OCI-LY3 (cell line): ENCODE results near the gene SPTBN4.

Experiments
- H2AFZ ChIP-seq: fragments of 200-600, 300-600 bp; shearing (Covaris generic); 2 replicates; pipeline ENCODE4 v1.6.0; 2014; ENCODE audit warnings: antibody characterized with exemption, low read depth, low read length
- H3K27ac ChIP-seq: fragments of 200-600, 300-600 bp; sonication (generic); 2 replicates; pipeline ENCODE4 v1.5.1; 2014; ENCODE audit warnings: mild to moderate bottlenecking, low read length, moderate library complexity, mixed read lengths
- H3K27me3 ChIP-seq: fragments of 200-600, 300-600 bp; sonication (generic); 2 replicates; pipeline ENCODE4 v1.6.1; 2014; ENCODE audit warnings: low read depth, low read length, mixed read lengths
- H3K36me3 ChIP-seq: fragments of 200-600, 300-600 bp; sonication (generic); replicated peaks from 2 replicates; pipeline ENCODE3; 2014; ENCODE audit warnings: low read depth, low read length, mixed read lengths
- H3K4me1 ChIP-seq: fragments of 300-600, 200-600 bp; sonication (generic); 2 replicates; pipeline ENCODE4 v1.6.1; 2014; ENCODE audit warnings: low read length, mixed read lengths
- H3K4me2 ChIP-seq: fragments of 200-600, 300-600 bp; sonication (generic); 2 replicates; pipeline ENCODE4 v1.6.1; 2014; ENCODE audit warnings: low read length, mixed read lengths
- H3K4me3 ChIP-seq: fragments of 300-600, 200-600 bp; sonication (generic); 2 replicates; pipeline ENCODE4 v1.5.1; 2014; ENCODE audit warnings: antibody characterized with exemption, mild to moderate bottlenecking, low read length, moderate library complexity
- H3K79me2 ChIP-seq: fragments of 300-600, 200-600 bp; shearing (Covaris generic); 2 replicates; pipeline ENCODE4 v1.6.1; 2014; ENCODE audit warnings: mild to moderate bottlenecking, low read length, mixed read lengths
- H3K9ac ChIP-seq: fragments of 300-600, 200-600 bp; shearing (Covaris generic); 2 replicates; pipeline ENCODE4 v1.6.0; 2014; ENCODE audit warnings: mild to moderate bottlenecking, low read length, moderate library complexity
- H3K9me3 ChIP-seq: fragments of 200-600, 300-600 bp; shearing (Covaris generic); 2 replicates; pipeline ENCODE4 v1.6.1; 2014; ENCODE audit warnings: low read length, mixed read lengths; ENCODE audit not compliant: insufficient read depth
- H4K20me1 ChIP-seq: fragments of 200-600, 300-600 bp; sonication (generic); 2 replicates; pipeline ENCODE4 v1.6.1; 2016; ENCODE audit warnings: low read length, mixed read lengths; ENCODE audit not compliant: insufficient read depth
- EZH2phosphoT487 ChIP-seq: fragments of 200-600 bp; shearing (Covaris generic); IDR thresholded peaks from 2 replicates; pipeline ENCODE4 v1.6.1; 2018; ENCODE audit warnings: antibody characterized with exemption, mixed run types, low read depth
- TF ChIP-seq, protein P1 (sequence below): fragments of 200-600, 300-600 bp; sonication (generic); IDR thresholded peaks from 2 replicates; pipeline ENCODE4 v1.5.1; 2014; ENCODE audit warnings: antibody characterized with exemption, low read length, low read depth

The SPTBN4 gene

DNA sequence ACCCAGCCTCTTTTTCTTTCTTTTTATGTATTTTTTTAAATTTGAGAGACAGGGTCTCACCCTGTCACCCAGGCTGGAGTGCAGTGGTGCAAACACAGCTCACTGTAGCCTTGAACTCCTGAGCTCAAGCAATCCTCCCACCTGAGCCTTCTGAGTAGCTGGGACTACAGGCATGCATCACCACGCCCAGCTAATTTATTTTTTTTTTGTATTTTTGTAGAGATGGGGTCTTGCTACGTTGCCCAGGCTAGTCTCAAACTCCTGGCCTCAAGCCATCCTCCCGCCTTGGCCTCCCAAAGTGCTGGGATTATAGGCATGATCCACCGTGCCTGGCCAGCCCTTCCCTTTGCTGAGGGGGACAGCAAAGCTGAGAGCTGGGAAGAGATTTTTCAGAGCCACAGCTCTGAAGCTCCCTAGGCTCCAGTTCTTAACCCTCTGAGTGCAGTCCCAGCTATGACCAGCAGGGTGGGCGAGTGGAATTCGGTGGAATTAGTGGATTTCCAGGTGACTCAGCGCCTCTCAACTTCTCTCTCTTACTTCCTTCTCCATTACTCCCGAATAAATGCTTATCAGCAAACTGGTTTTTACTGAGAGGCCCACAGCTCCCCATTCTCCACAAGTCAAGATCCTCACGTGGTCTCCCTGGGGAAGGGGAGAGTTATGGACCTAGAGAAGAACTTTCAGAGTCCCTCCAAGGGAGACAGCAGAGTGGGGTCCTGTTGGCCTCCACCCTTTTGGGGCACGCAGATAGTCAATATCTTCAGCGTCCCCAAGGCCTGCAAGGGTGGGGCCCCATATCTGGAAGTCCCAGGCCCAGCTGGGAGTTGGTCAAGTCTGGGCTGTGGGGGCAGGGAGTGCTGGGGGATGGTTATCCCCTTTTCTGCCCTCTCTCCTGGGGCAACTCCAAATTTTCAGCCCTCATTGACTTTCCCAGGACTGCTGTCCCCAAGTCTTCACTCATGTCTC, 2.5 kb upstream of the SPTBN4 start:
- Histone ChIP-seq H3K79me2 (no peaks in the 10 kb centered on the region), H3K9ac (peak overlapping the region; percentile 78; the same call in 1 of the 2 replicates), H3K27me3 (no peaks in the 10 kb centered on the region), H3K36me3 (no peaks in the 10 kb centered on the region), H3K4me2 (peak overlapping the region; percentile 80), H3K4me1 (peaks cover 33% of the 10 kb centered on the region), H3K9me3 (no peaks in the 10 kb centered on the region), H4K20me1 (no peaks in the 10 kb centered on the region), H3K27ac (no peak overlapping the region), H2AFZ (no peak overlapping the region), H3K4me3 (peak overlapping the region; percentile 87)
- TF ChIP-seq EZH2phosphoT487, result no peak
- TF ChIP-seq, protein P1, sequence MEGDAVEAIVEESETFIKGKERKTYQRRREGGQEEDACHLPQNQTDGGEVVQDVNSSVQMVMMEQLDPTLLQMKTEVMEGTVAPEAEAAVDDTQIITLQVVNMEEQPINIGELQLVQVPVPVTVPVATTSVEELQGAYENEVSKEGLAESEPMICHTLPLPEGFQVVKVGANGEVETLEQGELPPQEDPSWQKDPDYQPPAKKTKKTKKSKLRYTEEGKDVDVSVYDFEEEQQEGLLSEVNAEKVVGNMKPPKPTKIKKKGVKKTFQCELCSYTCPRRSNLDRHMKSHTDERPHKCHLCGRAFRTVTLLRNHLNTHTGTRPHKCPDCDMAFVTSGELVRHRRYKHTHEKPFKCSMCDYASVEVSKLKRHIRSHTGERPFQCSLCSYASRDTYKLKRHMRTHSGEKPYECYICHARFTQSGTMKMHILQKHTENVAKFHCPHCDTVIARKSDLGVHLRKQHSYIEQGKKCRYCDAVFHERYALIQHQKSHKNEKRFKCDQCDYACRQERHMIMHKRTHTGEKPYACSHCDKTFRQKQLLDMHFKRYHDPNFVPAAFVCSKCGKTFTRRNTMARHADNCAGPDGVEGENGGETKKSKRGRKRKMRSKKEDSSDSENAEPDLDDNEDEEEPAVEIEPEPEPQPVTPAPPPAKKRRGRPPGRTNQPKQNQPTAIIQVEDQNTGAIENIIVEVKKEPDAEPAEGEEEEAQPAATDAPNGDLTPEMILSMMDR, result peak; percentile 60

DNA sequence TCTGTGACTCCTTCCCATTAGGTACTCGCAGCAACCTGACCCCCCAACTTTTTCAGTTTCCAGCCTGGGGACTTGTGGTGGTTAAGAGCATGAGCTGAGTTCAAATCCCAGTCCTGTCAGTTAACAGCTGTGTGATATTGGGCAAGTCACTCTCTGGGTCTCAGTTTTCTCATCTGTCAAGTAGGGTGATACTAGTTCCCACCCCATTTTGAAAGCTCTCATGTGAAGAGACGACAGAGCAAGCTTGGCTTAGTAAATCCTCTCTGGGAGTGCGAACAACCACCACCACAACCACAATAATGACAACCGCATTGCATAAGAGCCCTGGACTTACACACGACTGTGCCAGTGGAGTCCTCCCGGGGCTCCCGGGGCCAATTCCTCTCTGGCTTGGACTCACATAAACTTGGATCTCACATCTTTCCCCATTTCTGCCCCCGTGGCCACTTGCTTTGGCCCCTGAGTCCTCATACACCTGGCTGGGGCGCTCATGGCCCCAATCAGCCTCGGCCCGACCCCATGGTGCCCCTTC, 1.7 kb upstream of the SPTBN4 start:
- H3K27ac ChIP-seq, result 0 out of 2 replicates have a peak overlapping the region, but pooled peaks have one; percentile 2
- no peaks in the 10 kb centered on the region for H3K9me3 ChIP-seq
- H3K4me1 ChIP-seq, result peaks cover 33% of the 10 kb centered on the region
- no peaks in the 10 kb centered on the region for H3K36me3 ChIP-seq
- peak overlapping the region; percentile 80 for H3K4me2 ChIP-seq
- peak overlapping the region; percentile 87 for H3K4me3 ChIP-seq
- no peaks in the 10 kb centered on the region for H3K79me2 ChIP-seq
- H3K9ac ChIP-seq, result peak overlapping the region; percentile 78
- H4K20me1 ChIP-seq, result no peaks in the 10 kb centered on the region
- H2AFZ ChIP-seq, result peak overlapping the region; percentile 80
- no peaks in the 10 kb centered on the region for H3K27me3 ChIP-seq
- TF ChIP-seq, protein P1, result no peak
- TF ChIP-seq EZH2phosphoT487, result no peak

DNA sequence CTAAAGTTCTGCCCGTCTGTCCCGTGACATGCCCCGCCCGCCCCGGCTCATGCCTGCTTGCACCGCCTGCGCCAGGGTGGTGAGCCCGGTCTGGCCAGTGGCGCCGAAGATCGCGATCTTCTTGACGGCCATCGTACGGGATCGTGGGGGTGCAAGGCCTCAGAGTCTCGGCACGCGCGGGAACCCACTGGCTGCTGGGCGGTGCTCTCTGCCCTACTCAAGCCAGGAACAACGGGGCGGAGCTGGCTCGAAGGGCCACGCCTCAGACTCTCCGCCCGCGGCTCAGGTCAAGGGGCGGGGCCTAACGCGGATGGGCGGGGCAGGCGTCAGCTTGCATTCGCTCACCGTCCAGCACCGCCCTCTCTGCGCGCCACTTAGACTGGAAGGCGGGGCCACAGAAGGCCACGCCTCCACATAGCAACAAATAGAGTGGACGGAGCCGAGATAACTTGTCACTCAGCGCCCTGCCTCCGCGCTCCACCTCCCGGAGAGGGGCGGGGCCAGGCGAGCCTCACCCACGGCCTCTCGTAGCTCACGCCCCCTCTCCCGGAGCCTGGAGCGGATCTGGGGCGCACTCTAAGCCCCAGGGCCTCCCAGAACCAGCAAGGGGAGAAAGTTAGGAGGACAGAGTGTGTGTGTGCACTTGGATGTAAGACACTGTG, 1.1 kb upstream of the SPTBN4 start, which contains the start of gene BLVRB:
TSS of gene BLVRB (minus strand) at position 189 of the 662 bp plus-strand sequence. CDS start at position 132, 57 bp downstream.
- H4K20me1 ChIP-seq, result no peaks in the 10 kb centered on the region
- no peaks in the 10 kb centered on the region for H3K79me2 ChIP-seq
- H3K36me3 ChIP-seq, result no peaks in the 10 kb centered on the region
- H3K9ac ChIP-seq, result peak within 1 kb of the TSS; percentile 78
- TF ChIP-seq EZH2phosphoT487, result no peak
- TF ChIP-seq, protein P1, result no peak
- peak within 1 kb of the TSS; percentile 87 for H3K4me3 ChIP-seq
- H3K27me3 ChIP-seq, result no peaks in the 10 kb centered on the region
- peak within 1 kb of the TSS; percentile 80 for H2AFZ ChIP-seq
- peaks cover 33% of the 10 kb centered on the region for H3K4me1 ChIP-seq
- 0 out of 2 replicates have a peak within 1 kb of the TSS, but pooled peaks have one; percentile 2 for H3K27ac ChIP-seq
- H3K9me3 ChIP-seq, result no peaks in the 10 kb centered on the region
- peak within 1 kb of the TSS; percentile 82 for H3K4me2 ChIP-seq
